Hematopoietic multipotent progenitor cell treated with erythropoietin and hydrocortisone succinate and interleukin-3 and kit ligand, for 6 days (in vitro differentiated cells): ENCODE measurements around the gene TSSK2.
"Not testable (repeated sequence)": the region's sequence is repeated elsewhere in the genome, so short reads cannot be mapped to it uniquely, and the experiment has no call there.

ENCODE experiments used
- DNase-seq: peaks from one replicate; pipeline ENCODE4 v3.0.0-alpha.2; 2015

The TSSK2 gene

GRCh38 chr22:19130959-19131684 is at the start of gene TSSK2:
Gene TSSK2 (plus strand): TSS chr22:19131308. CDS start chr22:19131400, 92 bp downstream.
- DNase-seq, result no peak

GRCh38 chr22:19081351-19081750 is 49.8 kb upstream of the TSSK2 start:
- no peak for DNase-seq

- DNase-seq, result no peak
Measured at GRCh38 chr22:19082101-19082500, 49.0 kb upstream of the TSSK2 start.

GRCh38 chr22:19082793-19083192 is 48.3 kb upstream of the TSSK2 start:
- no peak for DNase-seq

GRCh38 chr22:19084126-19084525 is 47.0 kb upstream of the TSSK2 start:
- not testable (repeated sequence) for DNase-seq

GRCh38 chr22:19084586-19084985 is 46.5 kb upstream of the TSSK2 start:
- DNase-seq, result not testable (repeated sequence)

GRCh38 chr22:19085233-19085718 is 45.8 kb upstream of the TSSK2 start:
- DNase-seq, result peak; percentile 64

GRCh38 chr22:19086417-19086816 is 44.7 kb upstream of the TSSK2 start:
- DNase-seq, result no peak

GRCh38 chr22:19086896-19087295 is 44.2 kb upstream of the TSSK2 start:
- no peak for DNase-seq

- no peak for DNase-seq
Measured at GRCh38 chr22:19088866-19089595, 42.1 kb upstream of the TSSK2 start.

- no peak for DNase-seq
Measured at GRCh38 chr22:19090183-19090582, 40.9 kb upstream of the TSSK2 start.

GRCh38 chr22:19090586-19091127 is 40.5 kb upstream of the TSSK2 start:
- no peak for DNase-seq

GRCh38 chr22:19092725-19093124 is 38.4 kb upstream of the TSSK2 start:
- no peak for DNase-seq

- no peak for DNase-seq
Measured at GRCh38 chr22:19094393-19094997, 36.6 kb upstream of the TSSK2 start.

GRCh38 chr22:19096555-19096954 is 34.6 kb upstream of the TSSK2 start:
- DNase-seq, result no peak

- DNase-seq, result no peak
Measured at GRCh38 chr22:19097518-19097917, 33.6 kb upstream of the TSSK2 start.

- DNase-seq, result no peak
Measured at GRCh38 chr22:19098157-19098556, 33.0 kb upstream of the TSSK2 start.

GRCh38 chr22:19103880-19104821 is 27.0 kb upstream of the TSSK2 start:
- no peak for DNase-seq

- DNase-seq, result no peak
Measured at GRCh38 chr22:19105456-19105855, 25.7 kb upstream of the TSSK2 start.

- peak; percentile 71 for DNase-seq
Measured at GRCh38 chr22:19105867-19106802, 25.0 kb upstream of the TSSK2 start.
